Measurements from ENCODE around the gene NUP85. TPM values are rescaled to one million over a fixed set of nuclear protein-coding genes. Genes with fewer than 3 reads are reported as not detected.

The NUP85 gene
- total RNA-seq, 1 experiment from 2014 or later, result 45.6 TPM

DNA sequence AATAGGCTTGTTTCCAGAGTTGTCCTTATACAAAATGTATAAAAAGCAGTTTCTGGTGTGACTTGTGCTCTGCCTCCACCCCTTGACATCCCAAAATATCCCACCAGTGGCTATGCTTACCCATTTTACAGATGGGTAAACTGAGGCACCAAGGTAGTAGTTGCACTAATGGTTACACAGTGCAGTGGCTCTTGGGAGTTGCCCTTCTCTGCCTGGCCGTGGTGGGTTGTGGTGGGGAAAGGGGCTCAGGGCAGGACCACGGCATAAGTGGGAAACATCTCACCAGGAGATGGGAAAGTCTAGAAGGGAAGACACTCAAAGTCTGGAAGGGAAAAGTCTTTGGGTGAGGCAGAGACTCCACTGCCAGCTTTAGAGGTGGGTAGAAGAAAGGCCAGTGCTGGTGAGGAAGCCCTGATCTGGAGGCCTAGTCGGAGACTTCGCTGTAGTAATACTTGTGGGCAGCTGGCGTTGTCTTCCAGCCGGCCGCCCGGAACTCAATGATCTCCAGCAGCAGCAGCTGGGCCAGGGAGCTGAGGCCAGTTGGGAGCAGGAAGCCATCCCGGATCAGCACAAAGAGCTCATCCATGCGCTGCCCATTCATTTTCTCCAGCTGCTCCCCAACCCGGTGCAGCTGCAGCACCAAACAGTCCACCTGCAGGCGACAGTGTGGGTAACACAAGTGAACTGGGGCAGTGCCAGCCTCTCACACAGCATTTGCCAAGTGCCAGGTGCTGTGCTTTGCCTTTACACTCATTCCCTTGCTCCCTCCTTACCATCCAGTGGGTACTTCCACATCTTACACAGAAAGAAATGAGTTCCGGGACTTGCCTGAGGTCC, 61.1 kb downstream of the NUP85 start:
- no peak for DNase-seq (ENCODE audit: low read depth)

GRCh38 chr17:75267153-75267410, 61.6 kb downstream of the NUP85 start:
- DNase-seq (ENCODE audit: low read depth), result no peak

- DNase-seq (ENCODE audit: low read depth), result no peak
Measured at GRCh38 chr17:75267411-75268232, 62.1 kb downstream of the NUP85 start.

DNA sequence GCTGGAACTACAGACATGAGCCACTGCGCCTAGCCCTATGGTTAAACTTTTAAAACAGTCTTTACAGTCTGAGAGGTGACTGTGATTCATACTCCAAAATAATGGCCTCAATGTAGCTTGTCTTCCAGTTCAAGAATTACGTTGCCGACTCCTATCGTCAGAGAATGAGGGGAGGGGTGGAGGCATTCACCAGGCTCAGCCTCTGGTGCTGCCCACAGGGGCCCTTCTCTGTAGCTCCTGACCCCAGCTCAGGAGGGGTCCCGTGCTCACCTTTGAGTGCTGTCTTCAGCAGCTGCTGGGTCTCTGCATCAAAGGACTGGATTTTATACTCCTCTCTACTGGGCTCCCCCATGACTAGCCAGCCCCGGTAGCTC, 64.4 kb downstream of the NUP85 start:
- DNase-seq (ENCODE audit: low read depth), result no peak

DNA sequence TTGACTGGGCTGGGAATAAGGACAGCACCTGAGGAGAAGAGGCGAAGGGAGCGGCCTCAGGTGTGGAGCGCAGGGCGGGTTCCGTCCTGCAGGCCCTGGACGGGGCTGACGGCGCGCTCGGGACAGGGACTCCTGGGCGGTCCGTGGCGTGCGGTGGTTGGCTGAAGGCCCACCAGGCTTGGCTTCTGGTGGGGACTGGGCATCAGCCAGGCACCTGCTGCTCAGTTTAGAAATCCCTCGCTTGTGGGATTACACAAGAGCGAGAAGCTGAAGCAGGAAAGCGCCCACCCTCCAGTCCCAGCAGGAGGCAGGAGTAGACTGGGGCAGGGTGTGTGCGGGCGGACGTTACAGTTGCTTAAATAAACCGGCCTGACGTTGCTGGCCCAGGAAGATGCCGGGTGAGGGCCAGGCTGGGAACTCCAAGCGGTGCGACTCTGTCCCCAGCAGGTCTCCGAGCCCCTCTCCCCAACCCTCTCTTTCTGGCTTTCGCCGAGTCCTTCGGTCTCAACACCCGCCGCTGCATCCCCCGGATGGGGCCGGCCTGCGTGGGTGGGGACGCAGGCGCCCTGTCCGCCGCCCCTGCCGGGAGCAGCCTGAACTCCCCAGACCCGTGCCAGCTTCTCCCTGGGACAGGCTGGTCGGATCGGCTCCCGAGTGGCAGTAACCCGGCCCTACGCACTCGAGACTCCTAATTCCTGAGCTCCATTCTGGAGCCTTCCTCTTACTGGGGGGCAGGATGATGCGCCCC, 64.9 kb downstream of the NUP85 start:
- DNase-seq (ENCODE audit: low read depth), result peak; percentile 67

- no peak for DNase-seq (ENCODE audit: low read depth)
Measured at GRCh38 chr17:75270966-75271232, 65.4 kb downstream of the NUP85 start, which contains the start of gene MIF4GD. Gene MIF4GD, minus strand, starts transcription at chr17:75271231. Its CDS starts 1,036 bp downstream, at chr17:75270195.

DNA sequence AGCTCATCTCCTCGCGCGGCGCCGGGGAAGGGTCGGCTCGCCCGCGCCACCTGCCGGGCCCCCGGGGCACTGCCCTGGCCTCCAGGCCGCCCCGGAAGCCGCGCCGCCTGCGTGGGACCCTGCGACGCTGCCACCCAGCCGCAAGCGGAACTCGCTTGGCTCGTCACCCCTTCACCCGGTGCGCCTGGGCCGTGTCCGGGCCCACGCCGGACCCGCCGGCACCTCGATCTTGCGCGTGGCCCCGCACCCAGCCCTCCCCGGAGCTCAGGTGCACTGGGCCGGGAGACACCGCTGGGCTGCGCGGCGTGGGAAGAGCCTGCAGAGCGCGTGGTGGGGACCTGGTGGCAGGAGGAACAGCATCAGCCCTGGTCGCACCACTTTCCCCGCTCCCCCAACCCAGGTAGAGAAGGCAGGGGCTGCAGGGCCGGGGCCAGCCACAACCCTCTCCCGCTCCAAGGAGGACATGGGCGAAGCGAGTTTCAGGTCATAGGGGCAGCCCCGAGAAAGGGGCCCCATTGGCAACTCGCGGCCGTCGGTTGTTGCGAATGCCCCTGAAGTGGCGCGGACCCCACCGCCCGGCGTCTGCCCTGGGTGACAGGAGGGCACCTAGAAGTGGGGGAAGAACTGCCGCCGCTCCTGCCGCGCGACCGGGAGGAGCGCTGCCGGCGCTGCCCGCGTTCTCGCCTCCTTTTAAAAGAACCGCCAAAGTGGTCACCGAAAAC, 65.9 kb downstream of the NUP85 start:
- DNase-seq (ENCODE audit: low read depth), result peak; percentile 66

DNA sequence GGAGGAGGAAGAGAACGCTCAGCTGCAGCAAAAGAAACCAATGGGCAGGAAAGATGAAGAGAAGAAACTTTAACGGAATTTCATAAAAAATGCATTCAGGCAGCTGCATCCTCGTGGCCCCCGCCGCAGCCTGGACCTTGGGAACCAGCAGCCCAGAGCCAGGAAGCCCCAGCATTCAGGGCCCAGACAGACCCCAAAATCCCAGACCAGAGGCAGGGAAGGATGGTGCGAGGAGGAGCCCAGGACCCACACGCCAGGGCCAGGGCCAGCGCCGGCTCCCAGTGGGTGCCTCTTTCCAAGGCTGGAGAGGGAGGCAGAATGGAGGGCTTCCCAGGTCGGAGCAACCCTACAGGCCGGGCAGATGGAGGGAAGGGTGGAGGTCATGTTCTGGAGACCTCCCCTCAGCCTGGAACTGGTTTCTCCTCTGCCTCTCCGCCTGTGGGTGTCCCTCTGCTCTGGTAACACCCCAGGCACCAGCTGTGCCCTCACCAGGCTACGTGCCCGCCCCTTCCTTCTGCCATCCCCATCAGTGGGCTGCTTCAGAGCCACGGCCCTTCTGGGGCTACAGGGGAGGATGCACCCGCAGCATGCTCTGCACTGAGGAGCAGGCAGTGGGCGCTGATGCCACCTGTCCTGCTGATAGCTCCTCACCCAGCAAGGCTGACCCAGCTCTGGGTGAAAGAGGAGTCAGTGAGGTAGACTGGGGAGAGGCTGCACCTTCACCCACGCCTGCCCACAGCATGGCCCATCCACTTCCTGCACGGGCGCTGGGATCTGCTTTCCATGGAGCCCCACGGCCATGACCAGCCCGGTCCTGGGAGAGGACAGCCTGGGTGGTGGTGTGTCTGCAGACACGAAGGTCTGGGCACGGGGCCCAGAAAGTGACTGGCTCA, 66.7 kb downstream of the NUP85 start:
- DNase-seq (ENCODE audit: low read depth), result no peak

GRCh38 chr17:75272848-75273184, 67.3 kb downstream of the NUP85 start:
- no peak for DNase-seq (ENCODE audit: low read depth)

DNA sequence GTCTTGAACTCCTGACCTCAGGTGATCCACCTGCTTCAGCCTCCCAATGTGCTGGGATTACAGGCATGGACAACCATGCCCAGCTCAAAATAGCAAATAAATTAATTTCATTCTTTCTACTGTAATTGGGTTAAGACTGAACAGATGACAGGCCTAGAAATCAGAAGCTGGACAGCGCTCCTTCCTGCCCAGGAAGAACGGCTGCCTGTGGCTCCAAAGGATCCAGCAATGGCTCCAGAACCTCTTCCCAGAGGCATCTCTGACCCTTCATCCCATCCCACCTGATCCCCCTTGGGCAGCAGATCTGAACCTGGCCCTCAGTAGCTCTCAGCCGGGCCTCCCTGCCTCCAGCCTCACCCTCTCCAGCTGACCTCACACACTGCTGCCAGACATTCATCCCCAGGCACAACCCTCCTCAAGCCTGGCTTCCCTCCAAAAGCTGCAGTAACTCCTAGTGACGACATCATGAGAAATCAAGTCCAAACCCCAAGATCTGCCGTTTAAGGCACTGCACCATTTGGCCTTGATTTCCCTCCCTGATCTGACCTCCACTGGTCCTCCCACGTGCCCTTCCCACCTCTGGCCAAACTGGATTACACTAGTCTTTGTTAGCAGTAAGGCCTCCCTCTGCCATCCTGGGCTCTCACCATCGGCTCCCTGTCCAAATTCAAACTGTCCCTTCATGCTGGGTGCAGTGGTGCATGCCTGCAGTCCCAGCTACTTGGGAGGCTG, 68.7 kb downstream of the NUP85 start:
- DNase-seq (ENCODE audit: low read depth), result peak; percentile 50

GRCh38 chr17:75277664-75278071, 72.2 kb downstream of the NUP85 start:
- no peak for DNase-seq (ENCODE audit: low read depth)

DNA sequence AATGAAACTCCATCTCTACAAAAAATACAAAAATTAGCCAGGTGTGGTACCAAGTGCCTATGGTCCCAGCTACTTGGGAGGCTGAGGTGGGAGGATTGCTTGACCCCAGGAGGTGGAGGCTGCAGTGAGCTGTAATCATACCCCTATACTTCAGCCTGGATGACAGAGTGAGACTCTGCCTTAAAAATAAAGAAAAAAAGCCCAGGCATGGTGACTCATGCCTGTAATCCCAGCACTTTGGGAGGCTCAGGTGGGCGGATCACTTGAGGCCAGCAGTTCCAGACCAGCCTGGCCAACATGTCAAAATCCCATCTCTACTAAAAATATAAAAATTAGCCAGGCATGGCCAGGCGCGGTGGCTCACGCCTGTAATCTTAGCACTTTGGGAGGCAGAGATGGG, 74.7 kb downstream of the NUP85 start:
- DNase-seq (ENCODE audit: low read depth), result peak; percentile 44

DNA sequence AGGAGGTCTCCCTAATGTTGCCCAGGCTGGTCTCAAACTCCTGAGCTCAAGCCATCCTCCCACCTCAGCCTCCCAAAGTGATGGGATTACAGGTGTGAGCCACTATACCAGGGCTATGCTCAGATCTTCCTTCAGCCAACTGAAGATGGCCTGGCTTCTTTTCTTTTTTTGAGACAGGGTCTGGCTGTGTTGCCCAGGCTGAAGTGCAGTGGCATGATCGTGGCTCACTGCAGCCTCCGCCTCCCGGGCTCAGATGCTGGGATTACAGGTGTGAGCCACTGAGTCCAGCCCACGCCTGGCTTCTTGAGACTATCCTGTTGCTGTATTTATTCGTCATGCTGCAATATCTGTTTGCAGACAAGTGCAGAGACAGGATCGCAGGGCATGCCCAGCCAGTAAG, 79.6 kb downstream of the NUP85 start:
- no peak for DNase-seq (ENCODE audit: low read depth)

Other genes starting within 250 kb of the NUP85 start
- gene HID1, start 232.9 kb upstream of the NUP85 start, total RNA-seq (2014; rRNA removed; shearing (Covaris generic)), result 0.13 and 1.8 TPM in 2 replicates
- 3.6 and 3.8 TPM in 2 replicates for gene CDR2L, start 218.0 kb upstream of the NUP85 start, total RNA-seq (2014; rRNA removed; shearing (Covaris generic))
- 110 and 114 TPM in 2 replicates for gene MRPL58, start 193.0 kb upstream of the NUP85 start, total RNA-seq (2014; rRNA removed; shearing (Covaris generic))
- gene ATP5PD, start 158.7 kb upstream of the NUP85 start, total RNA-seq (2014; rRNA removed; shearing (Covaris generic)), result 259 and 270 TPM in 2 replicates
- gene KCTD2, start 158.5 kb upstream of the NUP85 start, total RNA-seq (2014; rRNA removed; shearing (Covaris generic)), result 17.2 and 18.6 TPM in 2 replicates
- gene SLC16A5, start 117.7 kb upstream of the NUP85 start, total RNA-seq (2014; rRNA removed; shearing (Covaris generic)), result not detected in 2 replicates
- gene ARMC7, start 95.7 kb upstream of the NUP85 start, total RNA-seq (2014; rRNA removed; shearing (Covaris generic)), result 8.0 and 8.2 TPM in 2 replicates
- gene NT5C, start 73.9 kb upstream of the NUP85 start, total RNA-seq (2014; rRNA removed; shearing (Covaris generic)), result 150 and 161 TPM in 2 replicates
- 260 and 308 TPM in 2 replicates for gene JPT1, start 51.2 kb upstream of the NUP85 start, total RNA-seq (2014; rRNA removed; shearing (Covaris generic))
- gene SUMO2, start 22.7 kb upstream of the NUP85 start, total RNA-seq (2014; rRNA removed; shearing (Covaris generic)), result 314 and 319 TPM in 2 replicates
- 14.9 and 15.4 TPM in 2 replicates for gene GGA3, start 55.9 kb downstream of the NUP85 start, total RNA-seq (2014; rRNA removed; shearing (Covaris generic))
- 123 and 139 TPM in 2 replicates for gene MRPS7, start 56.2 kb downstream of the NUP85 start, total RNA-seq (2014; rRNA removed; shearing (Covaris generic))
- gene MIF4GD, start 65.6 kb downstream of the NUP85 start, total RNA-seq (2014; rRNA removed; shearing (Covaris generic)), result 13.1 and 20.7 TPM in 2 replicates
- 31.1 and 32.0 TPM in 2 replicates for gene SLC25A19, start 83.8 kb downstream of the NUP85 start, total RNA-seq (2014; rRNA removed; shearing (Covaris generic))
- 106 and 134 TPM in 2 replicates for gene GRB2, start 200.0 kb downstream of the NUP85 start, total RNA-seq (2014; rRNA removed; shearing (Covaris generic))

Data from HT1080 (cell line).